Measurements from ENCODE around the gene HHIPL1.

HHIPL1 gene

DNA sequence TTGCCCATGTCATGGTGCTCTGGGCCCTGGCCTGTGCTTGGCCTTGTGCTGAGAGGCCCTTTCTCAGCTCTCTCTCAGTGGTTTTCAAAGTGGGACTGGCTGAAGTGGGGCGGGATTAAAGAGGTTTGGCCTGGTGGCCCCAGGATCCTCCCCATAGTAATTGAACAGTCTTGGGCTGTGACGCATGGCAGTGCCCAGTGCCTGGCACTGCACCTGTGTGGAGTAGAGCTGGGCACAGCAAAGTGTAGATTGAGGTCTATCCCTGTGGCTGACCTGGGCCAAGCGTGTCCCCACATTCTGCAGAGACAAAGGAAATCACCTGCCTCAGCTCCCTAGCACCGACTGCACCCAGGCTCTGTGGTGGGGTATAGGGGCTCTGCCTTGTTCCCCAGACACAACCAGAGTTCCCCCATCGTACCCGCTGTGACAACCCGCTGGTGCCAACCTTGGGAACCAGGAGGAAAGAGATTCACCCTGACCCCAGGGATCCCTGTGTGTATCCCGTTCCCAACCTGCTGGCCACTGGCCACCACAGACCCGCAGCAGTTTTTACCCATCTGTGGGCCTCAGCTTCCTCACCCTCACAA lies 29.2 kb downstream of the HHIPL1 start:
- in situ Hi-C loops (cut with MboI; ENCODE audit: low sequenced_read_pairs) = no loop called here

GRCh38 chr14:99674776-99675381 lies 29.9 kb downstream of the HHIPL1 start:
- in situ Hi-C loops (cut with MboI; ENCODE audit: low sequenced_read_pairs) = no loop called here

DNA sequence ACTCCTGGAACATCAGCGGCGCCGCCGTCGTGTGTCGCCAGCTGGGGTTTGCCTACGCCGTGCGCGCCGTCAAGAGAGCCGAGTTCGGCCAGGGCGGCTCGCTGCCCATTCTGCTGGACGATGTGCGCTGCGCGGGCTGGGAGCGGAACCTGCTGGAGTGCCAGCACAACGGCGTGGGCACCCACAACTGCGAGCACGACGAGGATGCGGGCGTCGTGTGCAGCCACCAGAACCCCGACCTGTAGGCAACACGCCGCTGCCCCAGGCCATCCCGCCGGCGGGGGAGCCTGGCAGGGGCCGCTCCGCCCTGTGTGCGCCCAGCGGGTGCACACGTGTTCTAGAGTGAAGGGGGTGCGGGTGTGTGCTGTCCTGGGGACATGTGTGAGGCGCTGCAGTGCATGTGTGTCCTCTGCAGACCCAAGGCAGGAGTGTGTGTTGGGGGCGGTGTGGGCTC lies 30.5 kb downstream of the HHIPL1 start:
- in situ Hi-C loops (cut with MboI; ENCODE audit: low sequenced_read_pairs) = no loop called here

DNA sequence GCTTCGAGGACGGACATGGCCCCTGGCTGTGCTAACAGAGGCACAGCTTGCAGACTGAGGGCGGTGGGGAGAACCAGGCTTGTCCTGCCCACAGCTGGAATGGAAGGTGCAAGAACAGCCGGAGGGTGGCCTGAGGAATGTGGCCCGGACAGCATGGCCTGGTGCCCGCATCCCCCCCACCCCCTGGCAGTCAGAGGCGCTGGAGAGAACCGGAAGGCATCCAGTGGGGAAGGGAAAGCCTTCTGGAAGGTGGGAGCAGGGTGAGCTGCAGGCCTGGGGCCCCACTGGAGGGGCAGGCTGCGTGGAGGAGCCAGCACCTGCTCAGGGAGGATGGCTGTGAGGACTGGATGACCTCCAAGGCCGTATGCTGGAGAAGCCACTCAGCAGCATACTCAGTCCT lies 31.0 kb downstream of the HHIPL1 start:
- in situ Hi-C loops (cut with MboI; ENCODE audit: low sequenced_read_pairs) = no loop called here

DNA sequence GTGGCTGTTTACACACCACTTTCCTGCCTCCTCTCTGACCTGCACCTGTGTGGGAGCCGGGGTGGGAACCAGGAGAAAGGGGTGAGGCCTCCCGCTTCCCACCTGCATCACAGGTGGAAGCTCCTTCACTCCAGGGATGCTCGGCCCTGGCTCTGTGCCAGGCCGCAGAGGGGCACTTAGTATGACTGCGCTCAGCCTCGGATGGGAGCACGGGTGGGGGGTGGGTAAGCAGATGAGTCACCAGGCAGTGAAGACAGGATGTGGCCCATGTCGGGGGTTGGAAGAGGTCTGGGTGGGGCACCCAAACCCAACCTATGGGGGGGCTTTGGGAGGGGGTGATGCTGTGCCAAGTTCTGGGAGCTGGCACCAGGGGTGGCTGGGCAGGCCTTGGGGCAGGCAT lies 31.7 kb downstream of the HHIPL1 start:
- in situ Hi-C loops (cut with MboI; ENCODE audit: low sequenced_read_pairs) = no loop called here

DNA sequence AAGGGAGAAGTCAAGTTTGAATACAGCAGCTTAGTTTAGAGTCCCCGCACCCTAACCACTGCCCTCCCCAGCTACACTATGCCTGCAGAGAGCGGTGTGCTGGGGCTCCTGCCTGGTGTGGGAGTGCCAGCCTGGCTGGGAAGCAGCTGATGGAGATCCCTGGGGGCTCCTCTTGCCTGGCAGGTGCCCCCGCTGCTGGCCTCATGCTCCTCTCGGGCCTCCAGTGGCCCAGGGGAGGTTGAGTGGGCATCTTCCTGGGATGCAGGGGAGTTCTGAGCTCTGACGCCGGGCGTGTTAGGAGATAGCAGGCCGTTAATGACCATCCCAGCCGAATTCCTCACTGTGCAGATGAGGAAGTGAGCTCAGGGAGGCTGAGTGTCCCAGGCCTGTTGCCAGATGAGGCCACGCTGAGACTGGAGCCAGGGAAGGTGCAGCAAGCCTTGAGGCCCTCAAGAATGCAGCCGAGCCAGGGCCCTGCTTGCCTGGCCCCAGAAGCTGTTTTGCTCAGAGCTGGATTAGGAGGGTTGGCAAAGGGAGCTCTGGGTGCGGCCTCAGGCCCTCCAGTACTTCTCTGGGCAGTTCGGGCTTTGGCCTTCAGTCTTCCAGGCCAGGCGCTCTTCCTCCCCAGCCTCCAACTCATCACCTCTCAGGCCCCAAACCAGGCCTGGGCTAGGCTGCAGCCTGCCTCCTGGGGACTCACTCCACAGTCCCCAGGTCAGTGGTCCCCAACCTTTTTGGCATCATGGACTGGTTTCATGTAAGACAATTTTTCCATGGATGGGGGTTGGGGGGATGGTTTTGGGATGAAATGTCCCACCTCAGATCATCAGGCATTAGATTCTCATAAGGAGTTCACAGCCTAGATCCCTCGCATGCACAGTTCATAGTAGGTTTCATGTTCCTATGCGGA lies 32.6 kb downstream of the HHIPL1 start:
- in situ Hi-C loops (cut with MboI; ENCODE audit: low sequenced_read_pairs) = no loop called here

- in situ Hi-C loops (cut with MboI; ENCODE audit: low sequenced_read_pairs) = no loop called here
These were observed 33.3 kb downstream of the HHIPL1 start for GRCh38 chr14:99678198-99678597.

DNA sequence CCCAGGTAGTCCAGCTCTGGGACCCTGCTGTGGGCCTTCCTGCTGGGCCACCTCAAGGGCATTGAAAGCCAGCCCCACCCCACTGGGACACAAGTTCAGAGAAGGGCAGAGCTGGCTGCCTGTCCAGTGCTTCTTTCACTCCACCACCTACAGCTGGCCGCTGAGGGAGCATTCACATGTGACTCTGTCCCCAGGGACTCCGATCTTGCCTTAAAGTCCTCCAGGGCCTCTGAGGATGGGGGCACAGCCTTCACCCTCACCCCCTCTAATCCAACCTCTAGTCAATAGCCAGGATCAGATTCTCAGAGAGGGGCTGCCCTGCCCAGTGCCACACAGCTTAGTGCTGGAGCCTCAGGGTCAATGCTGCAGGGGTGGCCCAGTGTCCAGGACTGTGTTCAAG lies 34.2 kb downstream of the HHIPL1 start:
- in situ Hi-C loops (cut with MboI; ENCODE audit: low sequenced_read_pairs) = no loop called here

DNA sequence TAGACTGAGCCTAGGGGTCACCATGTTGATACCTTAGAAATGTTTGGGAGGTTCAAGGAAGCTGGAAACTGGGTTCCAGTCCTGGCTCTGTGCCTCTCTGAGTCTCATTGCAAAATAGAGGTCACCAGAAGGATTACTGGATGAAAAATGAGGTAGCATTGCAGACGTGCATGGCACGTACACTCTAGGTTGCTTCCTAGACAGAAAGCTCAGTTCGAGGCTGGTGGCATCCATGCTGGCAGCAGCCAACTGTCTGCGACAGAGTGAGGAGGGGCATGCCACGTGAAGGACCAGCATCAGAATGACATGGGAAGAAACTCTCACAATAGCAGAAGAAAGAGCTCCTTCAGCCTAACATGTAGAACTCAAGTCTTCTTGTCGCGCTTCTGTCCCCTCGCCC lies 34.6 kb downstream of the HHIPL1 start:
- in situ Hi-C loops (cut with MboI; ENCODE audit: low sequenced_read_pairs) = no loop called here

GRCh38 chr14:99679996-99680395 lies 35.1 kb downstream of the HHIPL1 start:
- in situ Hi-C loops (cut with MboI; ENCODE audit: low sequenced_read_pairs) = no loop called here

GRCh38 chr14:99681101-99681831 lies 36.3 kb downstream of the HHIPL1 start:
- in situ Hi-C loops (cut with MboI; ENCODE audit: low sequenced_read_pairs) = no loop called here

GRCh38 chr14:99681832-99682148 lies 36.9 kb downstream of the HHIPL1 start:
- in situ Hi-C loops (cut with MboI; ENCODE audit: low sequenced_read_pairs) = no loop called here

DNA sequence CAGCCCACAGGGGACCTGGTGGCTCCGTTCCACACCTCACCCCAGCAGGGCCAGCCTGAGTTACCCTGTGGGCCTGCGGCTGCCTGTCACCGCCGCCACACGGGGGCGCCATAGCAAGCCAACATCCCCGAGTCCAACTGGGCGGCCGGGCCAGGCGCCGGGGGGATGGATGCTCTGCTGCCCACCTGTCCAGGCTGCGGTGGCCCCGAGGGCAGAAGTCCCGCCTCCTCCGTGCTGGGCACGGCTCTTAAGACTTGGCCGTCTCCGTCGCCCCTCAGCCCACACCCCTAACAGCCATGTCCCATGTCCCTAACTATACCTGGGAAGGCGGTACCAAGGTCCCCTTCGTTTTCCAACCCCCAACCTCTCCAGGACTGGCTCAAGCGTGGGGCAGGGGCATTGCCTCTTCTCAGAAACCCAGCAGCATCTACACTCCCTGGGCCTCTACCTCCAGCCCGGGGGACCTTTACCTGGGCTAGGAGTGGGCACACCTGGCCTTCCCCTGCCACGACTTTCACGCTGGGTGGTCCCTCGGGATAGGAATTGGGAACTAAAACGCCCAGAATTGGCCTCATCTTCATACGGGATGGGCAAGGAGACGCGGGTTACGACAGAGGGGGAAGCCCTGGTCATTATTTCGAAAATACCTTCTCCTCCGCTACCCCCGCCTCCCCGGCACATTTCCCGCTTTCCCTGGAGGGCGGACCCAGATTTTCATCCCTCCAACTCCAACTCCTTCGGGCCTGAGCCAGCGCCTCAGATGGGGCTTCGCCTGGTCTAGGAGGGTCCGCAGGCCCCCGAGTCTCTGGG lies 38.1 kb downstream of the HHIPL1 start:
- in situ Hi-C loops (cut with MboI; ENCODE audit: low sequenced_read_pairs) = no loop called here

- in situ Hi-C loops (cut with MboI; ENCODE audit: low sequenced_read_pairs) = no loop called here
These were observed 38.9 kb downstream of the HHIPL1 start, which contains the start of gene CYP46A1 for GRCh38 chr14:99683619-99684409. Gene CYP46A1, plus strand, starts transcription at chr14:99684298. Its CDS starts 120 bp downstream, at chr14:99684418.

DNA sequence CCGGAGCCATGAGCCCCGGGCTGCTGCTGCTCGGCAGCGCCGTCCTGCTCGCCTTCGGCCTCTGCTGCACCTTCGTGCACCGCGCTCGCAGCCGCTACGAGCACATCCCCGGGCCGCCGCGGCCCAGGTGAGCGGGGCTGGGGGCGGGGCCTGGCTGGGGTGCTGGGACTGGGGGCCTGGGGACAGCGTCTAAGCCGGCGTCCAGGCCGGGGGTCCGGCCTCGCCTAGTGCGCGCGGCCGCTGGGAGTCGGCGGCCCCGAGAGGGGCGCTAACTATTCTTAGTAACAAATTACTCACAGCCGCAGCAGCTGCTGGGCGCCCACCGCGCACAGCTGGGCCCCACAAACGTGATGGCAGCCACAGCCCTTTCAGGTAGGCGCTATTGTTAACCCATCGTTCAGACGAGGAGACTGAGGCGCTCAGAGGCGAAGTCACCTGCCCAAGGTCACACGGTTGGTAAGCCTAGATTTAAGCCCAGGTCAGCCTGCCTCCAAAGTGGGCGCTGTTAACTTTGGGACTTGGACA lies 39.5 kb downstream of the HHIPL1 start:
- in situ Hi-C loops (cut with MboI; ENCODE audit: low sequenced_read_pairs) = no loop called here

GRCh38 chr14:99685151-99685591 lies 40.2 kb downstream of the HHIPL1 start:
- in situ Hi-C loops (cut with MboI; ENCODE audit: low sequenced_read_pairs) = no loop called here

GRCh38 chr14:99685596-99685995 lies 40.7 kb downstream of the HHIPL1 start:
- in situ Hi-C loops (cut with MboI; ENCODE audit: low sequenced_read_pairs) = no loop called here

DNA sequence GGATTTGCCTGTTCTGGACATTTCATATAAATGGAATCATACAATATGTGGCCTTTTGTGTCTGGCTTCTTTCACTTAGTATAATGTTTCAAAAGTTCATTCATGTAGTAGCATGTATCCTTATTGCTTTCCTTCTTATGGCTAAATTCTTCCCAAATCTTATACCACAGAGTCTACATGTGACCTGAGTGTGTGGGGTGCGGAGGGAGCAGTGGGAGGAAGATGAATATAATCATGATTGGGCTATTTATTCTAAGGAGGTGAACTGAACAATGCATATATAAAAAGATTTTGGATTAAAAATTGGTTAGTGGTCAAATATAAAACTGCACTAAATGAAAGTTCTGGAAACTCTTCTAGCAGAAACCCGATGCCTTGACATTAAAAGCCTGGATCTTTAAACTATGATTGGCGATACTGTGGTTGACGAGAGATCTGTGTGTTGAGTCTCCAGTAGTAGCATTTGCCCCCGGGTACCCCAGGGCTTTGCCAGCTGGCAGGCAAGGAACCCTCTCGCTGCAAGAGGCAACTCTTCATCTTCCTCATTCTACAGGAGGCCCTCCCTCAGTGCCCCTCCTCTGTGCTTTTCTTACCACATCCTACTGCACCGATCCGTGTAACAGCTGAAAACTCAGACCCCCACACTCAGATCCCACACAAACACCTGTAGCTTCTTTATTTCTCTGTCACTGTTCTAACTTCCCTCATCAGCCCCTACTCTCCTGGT lies 41.8 kb downstream of the HHIPL1 start:
- in situ Hi-C loops (cut with MboI; ENCODE audit: low sequenced_read_pairs) = no loop called here
